SK-N-SH treated with all-trans-retinoic acid at 6 μM for 48 hours (cell line): ENCODE results near the gene PPFIA4.

ENCODE experiments used
- ATAC-seq: fragments of 200-7000 bp; cut with Tn5 transposase; 3 replicates; pipeline ENCODE4 v1.9.1; 2020; ENCODE audit warnings: mild to moderate bottlenecking, moderate library complexity
- BACH2 ChIP-seq: fragments of 250-450 bp; sonication (Bioruptor Pico); IDR thresholded peaks from 2 replicates; pipeline ENCODE4 v1.9.0; 2021; ENCODE audit warnings: mild to moderate bottlenecking, borderline replicate concordance
- CSDC2 ChIP-seq: fragments of 250-450 bp; sonication (Bioruptor Pico); IDR thresholded peaks from 2 replicates; pipeline ENCODE4 v1.5.0; 2020; ENCODE audit warnings: mild to moderate bottlenecking, moderate library complexity
- CSRNP3 ChIP-seq: fragments of 250-450 bp; sonication (Bioruptor Pico); IDR thresholded peaks from 2 replicates; pipeline ENCODE4 v1.5.1; 2021; ENCODE audit warnings: mild to moderate bottlenecking, moderate library complexity
- GLIS3 ChIP-seq: fragments of 250-450 bp; sonication (Bioruptor Pico); IDR thresholded peaks from 2 replicates; pipeline ENCODE4 v1.5.0; 2020; ENCODE audit warnings: mild to moderate bottlenecking, moderate library complexity
- OSR1 ChIP-seq: fragments of 250-450 bp; sonication (Bioruptor Pico); IDR thresholded peaks from 2 replicates; pipeline ENCODE4 v1.8.0; 2022; ENCODE audit warnings: moderate library complexity, mild to moderate bottlenecking, inconsistent platforms
- PATZ1 ChIP-seq: fragments of 250-450 bp; sonication (Bioruptor Pico); IDR thresholded peaks from 2 replicates; pipeline ENCODE4 v1.8.0; 2020; ENCODE audit warnings: mild to moderate bottlenecking, moderate library complexity, borderline replicate concordance
- POU6F1 ChIP-seq: fragments of 250-450 bp; sonication (Bioruptor Pico); IDR thresholded peaks from 2 replicates; pipeline ENCODE4 v1.8.0; 2021; ENCODE audit warnings: low read depth, mild to moderate bottlenecking, moderate library complexity, borderline replicate concordance
- PPARA ChIP-seq: fragments of 250-450 bp; sonication (Bioruptor Pico); IDR thresholded peaks from 2 replicates; pipeline ENCODE4 v1.5.0; 2020; ENCODE audit warnings: mild to moderate bottlenecking, borderline replicate concordance
- RARB ChIP-seq: fragments of 250-450 bp; sonication (Bioruptor Pico); IDR thresholded peaks from 2 replicates; pipeline ENCODE4 v1.8.0; 2021; ENCODE audit warnings: mild to moderate bottlenecking, moderate library complexity
- SNAI2 ChIP-seq: fragments of 250-450 bp; sonication (Bioruptor Pico); IDR thresholded peaks from 2 replicates; pipeline ENCODE4 v1.5.0; 2020; ENCODE audit warnings: mild to moderate bottlenecking, moderate library complexity
- TCF4 ChIP-seq: fragments of 250-450 bp; sonication (Bioruptor Pico); IDR thresholded peaks from 2 replicates; pipeline ENCODE4 v1.8.0; 2021; ENCODE audit warnings: mild to moderate bottlenecking, moderate library complexity, borderline replicate concordance
- TOX ChIP-seq: fragments of 250-450 bp; sonication (Bioruptor Pico); IDR thresholded peaks from 2 replicates; pipeline ENCODE4 v1.8.0; 2021; ENCODE audit warnings: mild to moderate bottlenecking, moderate library complexity, borderline replicate concordance
- ZFP3 ChIP-seq: fragments of 250-450 bp; sonication (Bioruptor Pico); IDR thresholded peaks from 2 replicates; pipeline ENCODE4 v1.5.0; 2020; ENCODE audit warnings: mild to moderate bottlenecking, moderate library complexity
- ZNF8 ChIP-seq: fragments of 450-650 bp; formaldehyde crosslinking; IDR thresholded peaks from 2 replicates; pipeline ENCODE4 v1.5.0; 2020; ENCODE audit warnings: mild to moderate bottlenecking, moderate library complexity

The PPFIA4 gene

GRCh38 chr1:203103829-203104495 lies 77.7 kb downstream of the PPFIA4 start:
- no peak for TF ChIP-seq CSRNP3 (CRISPR knock-in tag)
- TF ChIP-seq TOX: no peak
- TF ChIP-seq OSR1 (CRISPR knock-in tag): no peak
- TF ChIP-seq, all 23 proteins: peak for 0
- ATAC-seq: no peak

- TF ChIP-seq TOX (no peak), BACH2 (CRISPR knock-in tag) (no peak), POU6F1 (CRISPR knock-in tag) (no peak), RARB (CRISPR knock-in tag) (no peak), ZFP3 (CRISPR knock-in tag) (no peak), CSRNP3 (CRISPR knock-in tag) (no peak)
- no peak for ATAC-seq
These were observed 78.6 kb downstream of the PPFIA4 start for GRCh38 chr1:203104789-203105390.

GRCh38 chr1:203112475-203112874 lies 86.2 kb downstream of the PPFIA4 start:
- no peak for TF ChIP-seq POU6F1 (CRISPR knock-in tag)
- no peak for TF ChIP-seq TCF4 (CRISPR knock-in tag)
- no peak for TF ChIP-seq CSDC2 (CRISPR knock-in tag)
- no peak for TF ChIP-seq TOX
- TF ChIP-seq GLIS3 (CRISPR knock-in tag): no peak
- TF ChIP-seq PATZ1 (CRISPR knock-in tag): no peak
- no peak for ATAC-seq

GRCh38 chr1:203113308-203113707 lies 87.0 kb downstream of the PPFIA4 start:
- TF ChIP-seq OSR1 (CRISPR knock-in tag): no peak
- no peak for ATAC-seq

- ATAC-seq: no peak
- TF ChIP-seq SNAI2 (CRISPR knock-in tag) (no peak), PPARA (CRISPR knock-in tag) (no peak), ZNF8 (CRISPR knock-in tag) (no peak), PATZ1 (CRISPR knock-in tag) (no peak), GLIS3 (CRISPR knock-in tag) (no peak), POU6F1 (CRISPR knock-in tag) (no peak), CSRNP3 (CRISPR knock-in tag) (no peak), TOX (no peak)
These were observed 87.9 kb downstream of the PPFIA4 start for GRCh38 chr1:203114202-203114601.
